KBM-7 (cell line): ENCODE results near the gene TEAD1.
A peak's percentile ranks its signal among the peaks of the same experiment; 100 is the strongest.

Experiments used
- DNase-seq: peaks from one replicate; pipeline ENCODE4 v3.0.0-alpha.2; 2015
- in situ Hi-C: fragments of 300-500 bp; cut with MboI; formaldehyde crosslinking; loops from 2 replicates; pipeline ENCODE4 v1.14.3; 2020; ENCODE audit warnings: low sequenced_read_pairs, low pct_unique_long_range_greater_than_20kb, mixed read lengths

The TEAD1 gene

DNA sequence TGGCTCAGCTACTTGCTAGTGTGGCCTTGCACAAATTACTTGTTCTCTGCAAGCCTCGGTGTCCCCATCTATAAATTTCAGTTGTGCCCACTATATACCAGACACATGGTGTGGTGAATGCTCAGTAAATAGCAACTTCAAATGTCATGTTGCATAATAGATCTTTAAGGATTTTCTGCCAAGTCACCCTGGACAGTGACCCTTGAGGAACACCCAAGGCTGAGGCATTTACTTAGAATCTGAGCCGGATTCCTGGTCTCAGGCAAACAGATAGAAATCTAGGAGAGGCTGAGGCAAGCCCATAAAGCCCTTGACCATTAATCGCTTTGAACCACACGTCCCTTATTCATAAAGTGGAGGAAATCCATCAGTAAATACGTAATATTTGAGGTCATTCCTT lies 9.7 kb downstream of the TEAD1 start:
- in situ Hi-C loops, result no loop called here
- DNase-seq, result no peak

DNA sequence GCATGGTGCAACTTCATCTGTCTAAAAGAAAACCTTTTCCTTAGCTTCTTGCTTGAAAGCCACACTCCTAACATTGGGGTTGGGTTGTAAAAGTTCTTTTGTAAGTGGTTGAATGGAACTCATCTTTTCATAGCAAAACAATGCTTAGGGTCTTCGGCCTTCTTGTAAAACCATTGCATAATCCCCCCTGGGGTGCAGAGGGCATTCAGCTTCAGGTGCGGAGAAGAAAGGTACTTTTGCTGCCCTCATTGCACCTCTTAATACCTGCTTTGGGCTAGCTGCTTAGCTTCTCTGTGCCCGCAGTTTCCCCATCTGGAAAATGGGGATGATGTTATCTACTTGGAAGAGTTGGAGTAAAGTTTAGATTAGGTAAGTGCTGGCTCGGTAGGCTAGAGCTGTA lies 10.1 kb downstream of the TEAD1 start:
- DNase-seq, result no peak
- in situ Hi-C loops, result no loop called here

- in situ Hi-C loops, result no loop called here
- DNase-seq, result no peak
These were observed 10.6 kb downstream of the TEAD1 start for GRCh38 chr11:12684816-12685215.

- DNase-seq, result no peak
- in situ Hi-C loops, result no loop called here
These were observed 11.0 kb downstream of the TEAD1 start for GRCh38 chr11:12685229-12685628.

DNA sequence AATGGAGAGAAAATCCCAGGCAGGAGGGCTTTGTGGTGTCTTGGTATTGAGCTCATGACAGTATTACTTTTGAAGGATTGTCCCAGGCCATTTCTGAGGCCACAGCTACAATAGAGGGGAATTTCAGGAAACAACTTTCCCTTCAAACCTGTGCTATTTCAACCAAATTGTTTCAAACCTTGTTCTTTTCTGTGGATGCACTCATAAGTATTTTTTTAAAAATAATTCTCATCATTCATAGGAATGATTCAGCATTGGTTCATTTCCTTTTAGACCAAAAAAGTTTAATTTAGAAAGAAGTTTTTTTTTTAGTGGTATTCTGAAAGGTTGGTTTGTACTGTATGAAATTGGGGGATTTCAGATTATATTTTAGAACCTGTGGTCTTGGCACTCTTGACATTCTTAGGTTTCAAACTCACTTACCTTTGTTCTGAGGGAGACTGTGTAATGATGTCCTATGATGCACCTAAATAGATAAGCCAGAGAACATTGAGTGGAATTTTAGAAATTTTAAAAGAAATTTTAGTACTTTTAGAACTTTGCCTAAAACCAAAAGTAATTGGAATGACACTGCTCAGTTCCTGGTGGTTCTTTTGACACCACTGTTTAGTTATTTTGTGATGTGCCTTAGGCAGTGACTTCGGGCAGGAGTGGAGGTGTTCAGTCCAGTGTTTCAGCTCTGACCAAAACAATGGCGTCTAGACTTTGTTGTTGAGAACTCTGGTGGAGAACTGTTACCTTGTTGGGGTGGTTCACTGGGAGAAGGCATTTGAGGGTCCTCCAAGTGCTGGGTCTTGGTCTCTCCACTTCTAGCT lies 12.2 kb downstream of the TEAD1 start:
- in situ Hi-C loops, result no loop called here
- DNase-seq, result no peak

GRCh38 chr11:12687216-12687623 lies 13.0 kb downstream of the TEAD1 start:
- in situ Hi-C loops, result no loop called here
- no peak for DNase-seq

- in situ Hi-C loops, result no loop called here
- no peak for DNase-seq
These were observed 13.5 kb downstream of the TEAD1 start for GRCh38 chr11:12687740-12688139.

DNA sequence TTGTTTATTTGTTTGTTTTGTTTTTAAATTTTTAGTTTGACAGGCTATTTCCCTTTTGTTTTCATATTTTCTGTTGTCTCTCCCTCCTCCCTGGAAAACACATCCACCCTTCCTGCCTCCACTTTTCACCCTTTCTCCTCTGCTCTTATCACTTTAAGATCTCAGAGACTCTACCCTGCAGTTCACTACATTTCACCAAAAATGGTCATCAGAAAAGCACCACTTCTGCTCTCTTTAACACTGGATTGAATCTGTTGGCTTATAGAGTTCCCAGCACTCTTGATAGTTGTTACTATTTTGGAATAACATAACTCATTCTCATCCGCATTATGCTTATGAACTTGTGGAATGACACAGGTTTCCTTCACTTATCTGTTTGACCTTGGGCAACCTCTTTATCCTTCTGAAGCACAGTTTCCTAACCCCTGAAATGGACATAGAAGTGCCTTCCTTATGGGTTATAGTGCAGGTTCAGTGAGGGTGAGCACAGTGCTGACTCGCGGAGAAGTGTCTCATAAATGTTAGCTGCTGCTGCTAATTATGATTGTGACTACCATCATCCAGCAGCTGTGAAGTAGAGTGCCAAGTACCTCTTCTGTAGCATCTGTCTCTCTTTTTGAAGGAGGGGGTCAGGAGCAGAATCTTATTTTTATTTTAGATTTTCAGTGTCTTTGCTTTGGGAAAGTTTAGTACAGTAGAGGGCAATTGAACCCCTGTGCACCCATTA lies 15.0 kb downstream of the TEAD1 start:
- in situ Hi-C loops, result no loop called here
- no peak for DNase-seq

DNA sequence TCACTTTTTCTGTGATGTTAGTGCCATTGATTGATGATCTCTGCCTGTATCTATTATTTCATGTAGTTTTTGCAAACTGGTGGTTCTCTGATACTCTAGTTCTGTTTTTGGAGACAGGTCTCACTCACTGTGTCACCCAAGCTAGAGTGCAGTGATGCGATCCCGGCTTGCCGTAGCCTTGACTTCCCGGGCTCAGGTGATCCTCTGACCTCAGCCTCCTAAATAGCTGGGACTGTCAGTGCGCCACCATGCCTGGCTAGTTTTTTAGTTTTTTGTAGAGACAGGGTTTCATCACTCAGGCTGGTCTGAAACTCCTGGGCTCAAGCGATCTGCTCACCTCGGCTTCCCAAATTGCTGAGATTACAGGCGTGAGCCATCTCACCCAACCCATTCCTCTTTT lies 16.4 kb downstream of the TEAD1 start:
- in situ Hi-C loops, result no loop called here

GRCh38 chr11:12691473-12691872 lies 17.3 kb downstream of the TEAD1 start:
- in situ Hi-C loops, result no loop called here
- no peak for DNase-seq

More for the DNA sequence above, 16.4 kb downstream of the TEAD1 start:
- DNase-seq, result no peak

- no peak for DNase-seq
- in situ Hi-C loops, result no loop called here
These were observed 18.2 kb downstream of the TEAD1 start for GRCh38 chr11:12692229-12693075.

DNA sequence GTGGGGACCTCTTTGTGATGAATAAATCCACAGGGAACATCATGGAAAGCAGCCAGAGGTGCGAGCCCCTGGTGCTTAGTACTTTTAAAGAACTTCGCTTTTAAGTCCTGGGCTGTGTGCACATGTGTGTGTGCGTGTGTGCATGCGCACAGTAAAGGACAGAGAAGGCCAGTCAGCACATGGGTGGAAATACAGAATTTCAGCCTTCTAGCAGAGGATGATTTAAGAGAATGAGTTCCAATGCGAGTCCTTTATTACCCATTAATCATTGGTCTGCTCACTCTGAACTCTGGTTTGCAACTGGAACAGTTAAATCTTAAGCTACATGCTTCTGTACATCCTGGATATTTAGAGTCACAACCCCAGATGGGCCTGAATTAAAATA lies 18.9 kb downstream of the TEAD1 start:
- no peak for DNase-seq
- in situ Hi-C loops, result no loop called here

DNA sequence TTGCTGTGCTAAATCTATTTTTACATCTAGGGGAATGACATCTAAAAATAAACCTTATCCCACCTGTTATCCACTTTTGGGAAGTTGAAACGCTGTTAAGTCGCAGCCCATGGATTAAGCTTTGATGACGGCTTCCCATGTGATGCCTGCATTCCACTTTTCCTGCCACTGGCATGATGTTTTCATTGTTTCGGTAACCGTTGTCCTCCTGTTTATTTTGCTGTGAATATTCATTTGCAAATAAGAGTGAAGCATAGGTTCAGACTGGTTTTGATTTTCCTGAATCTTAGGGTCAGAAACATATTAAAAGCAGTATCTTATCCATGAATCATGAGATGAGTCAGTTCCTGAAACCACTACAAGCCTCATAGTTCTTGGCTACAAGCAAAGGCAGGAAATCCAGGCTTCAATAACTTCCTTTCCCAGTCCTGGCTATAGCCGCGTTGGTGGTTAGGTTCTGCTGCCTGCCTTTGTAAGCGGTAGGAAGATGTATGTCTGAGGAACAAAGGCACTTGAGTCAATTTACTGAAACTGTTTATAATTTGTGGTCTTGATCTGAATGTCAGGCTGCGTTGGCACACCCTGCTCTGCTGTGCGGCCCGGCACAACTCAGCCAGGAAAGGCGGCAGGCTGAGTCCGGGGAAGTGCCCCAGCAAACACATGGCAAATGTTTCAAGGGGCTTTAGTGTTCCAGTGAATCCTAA lies 19.4 kb downstream of the TEAD1 start:
- in situ Hi-C loops, result no loop called here
- DNase-seq, result peak; percentile 71

DNA sequence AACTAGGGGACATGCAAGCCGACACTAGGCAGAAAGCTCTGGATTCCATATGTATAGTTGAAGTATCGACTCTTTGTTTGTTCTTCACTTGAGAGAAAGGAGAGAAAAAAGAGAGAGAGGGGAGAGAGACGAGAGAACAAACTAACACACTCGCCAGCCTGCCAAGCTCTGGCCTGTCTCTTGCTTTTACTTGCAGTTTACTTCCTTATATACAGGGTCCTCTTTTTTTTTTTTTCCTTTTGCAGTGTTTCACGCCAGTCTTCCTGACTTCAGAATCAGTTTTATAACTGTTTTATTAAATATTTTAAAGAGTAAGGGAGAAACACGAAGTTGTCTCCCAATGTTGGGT lies 19.9 kb downstream of the TEAD1 start:
- DNase-seq, result peak; percentile 35
- in situ Hi-C loops, result no loop called here

- DNase-seq, result no peak
- in situ Hi-C loops, result no loop called here
These were observed 21.1 kb downstream of the TEAD1 start for GRCh38 chr11:12695221-12695794.

DNA sequence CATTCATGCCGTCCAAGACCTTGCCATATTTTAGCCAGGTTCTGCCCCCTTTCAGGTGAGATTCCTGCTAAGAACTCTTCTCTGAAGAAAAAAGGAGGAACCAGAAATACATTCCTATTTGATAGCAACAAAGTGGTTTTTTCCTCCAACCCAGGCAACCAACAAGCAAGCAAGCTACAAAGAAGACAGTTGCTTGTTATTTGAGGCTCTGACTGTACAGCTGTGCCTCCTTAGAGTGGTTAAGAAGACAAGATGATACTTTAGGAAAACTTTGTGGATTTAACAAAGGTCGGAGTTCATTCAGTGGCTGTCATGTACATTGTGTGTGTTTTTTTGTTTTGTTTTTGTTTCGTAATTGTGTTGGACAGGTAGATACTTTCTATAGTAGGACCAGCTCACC lies 21.7 kb downstream of the TEAD1 start:
- in situ Hi-C loops, result no loop called here
- no peak for DNase-seq

DNA sequence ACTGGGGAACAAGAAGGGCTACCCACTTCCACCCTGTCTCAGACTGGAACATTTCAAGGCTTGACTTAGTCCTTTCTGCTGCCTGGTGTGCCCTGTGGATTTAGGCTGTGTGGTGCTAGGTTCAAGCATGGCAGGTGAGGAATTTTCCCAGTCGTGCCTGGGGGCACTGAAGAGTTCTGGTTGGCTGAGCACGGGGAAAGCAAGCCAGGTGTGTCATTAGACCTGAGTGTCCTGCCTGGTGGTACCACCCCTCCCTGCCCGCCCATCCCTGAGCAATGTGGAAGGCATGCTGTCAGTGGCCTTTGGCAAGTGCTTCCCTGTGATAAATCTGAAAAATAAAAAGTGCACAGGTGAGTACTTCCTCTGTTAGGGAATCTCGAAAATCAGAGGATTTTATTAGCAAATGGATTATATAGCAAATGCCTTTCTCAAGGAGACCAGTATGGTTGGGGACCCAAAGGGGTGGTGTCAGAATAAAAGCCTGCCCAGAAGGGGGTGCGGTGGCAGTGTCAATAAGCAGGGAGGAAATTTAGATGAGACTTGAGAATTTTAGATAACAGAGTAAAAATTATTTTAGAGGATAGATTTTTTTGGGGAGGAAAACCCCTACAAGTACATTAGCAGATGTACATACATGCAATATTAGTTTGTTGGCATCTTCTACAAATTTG lies 22.8 kb downstream of the TEAD1 start:
- in situ Hi-C loops, result no loop called here
- DNase-seq, result no peak

GRCh38 chr11:12698048-12698447 lies 23.8 kb downstream of the TEAD1 start:
- in situ Hi-C loops, result no loop called here
- no peak for DNase-seq
